ENCODE data around the gene KIAA0513. TPM values are rescaled to one million over a fixed set of nuclear protein-coding genes. Genes with fewer than 3 reads are reported as not detected.
A peak's percentile ranks its signal among the peaks of the same experiment; 100 is the strongest.

Gene KIAA0513
- 4.6 and 8.9 TPM in 2 replicates for total RNA-seq (2014; rRNA removed; shearing (Covaris generic))

GRCh38 chr16:85027349-85027957 is at the start of gene KIAA0513:
TSS of gene KIAA0513 (plus strand) at chr16:85027795. CDS start at chr16:85067072, 39,277 bp downstream.
- peak; percentile 79 for DNase-seq (ENCODE audit: low spot score)

GRCh38 chr16:84979516-84979915 is 48.1 kb upstream of the KIAA0513 start:
- no peak for DNase-seq (ENCODE audit: low spot score)

GRCh38 chr16:84982434-84982833 is 45.2 kb upstream of the KIAA0513 start:
- DNase-seq (ENCODE audit: low spot score) = no peak

GRCh38 chr16:84985079-84986065 is 42.2 kb upstream of the KIAA0513 start:
- DNase-seq (ENCODE audit: low spot score) = peak; percentile 61

GRCh38 chr16:84986102-84986501 is 41.5 kb upstream of the KIAA0513 start:
- DNase-seq (ENCODE audit: low spot score) = no peak

GRCh38 chr16:84986879-84987278 is 40.7 kb upstream of the KIAA0513 start:
- no peak for DNase-seq (ENCODE audit: low spot score)

GRCh38 chr16:84988328-84989080 is 39.1 kb upstream of the KIAA0513 start:
- no peak for DNase-seq (ENCODE audit: low spot score)

- no peak for DNase-seq (ENCODE audit: low spot score)
These were observed 37.6 kb upstream of the KIAA0513 start for GRCh38 chr16:84989749-84990620.

- DNase-seq (ENCODE audit: low spot score) = no peak
These were observed 36.8 kb upstream of the KIAA0513 start for GRCh38 chr16:84990782-84991181.

GRCh38 chr16:84992717-84993075 is 34.9 kb upstream of the KIAA0513 start:
- no peak for DNase-seq (ENCODE audit: low spot score)

GRCh38 chr16:84993926-84994325 is 33.7 kb upstream of the KIAA0513 start:
- DNase-seq (ENCODE audit: low spot score) = no peak

- DNase-seq (ENCODE audit: low spot score) = no peak
These were observed 31.9 kb upstream of the KIAA0513 start for GRCh38 chr16:84995663-84996062.

GRCh38 chr16:84996365-84996764 is 31.2 kb upstream of the KIAA0513 start:
- DNase-seq (ENCODE audit: low spot score) = no peak

GRCh38 chr16:84999200-84999599 is 28.4 kb upstream of the KIAA0513 start:
- peak; percentile 29 for DNase-seq (ENCODE audit: low spot score)

GRCh38 chr16:84999857-85000480 is 27.6 kb upstream of the KIAA0513 start:
- no peak for DNase-seq (ENCODE audit: low spot score)

GRCh38 chr16:85002099-85002541 is 25.5 kb upstream of the KIAA0513 start:
- DNase-seq (ENCODE audit: low spot score) = no peak

- no peak for DNase-seq (ENCODE audit: low spot score)
These were observed 25.0 kb upstream of the KIAA0513 start for GRCh38 chr16:85002608-85003007.

- no peak for DNase-seq (ENCODE audit: low spot score)
These were observed 24.5 kb upstream of the KIAA0513 start for GRCh38 chr16:85003076-85003475.

GRCh38 chr16:85003725-85004586 is 23.6 kb upstream of the KIAA0513 start:
- DNase-seq (ENCODE audit: low spot score) = no peak
